Effector memory CD4-positive, alpha-beta T cell (primary cell): ENCODE results near the gene ADSS1.

ENCODE experiments used
- DNase-seq, 3 donors: peaks; one replicate each; pipeline ENCODE4 v3.0.0-alpha.2; 2020
- H3K27ac ChIP-seq: 2 replicates; pipeline ENCODE4 v1.7.0; 2013; ENCODE audit warnings: mild to moderate bottlenecking, low read length, moderate library complexity; ENCODE audit not compliant: insufficient read depth, poor library complexity, severe bottlenecking
- H3K27me3 ChIP-seq: replicated peaks from 2 replicates; pipeline ENCODE4 v1.7.0; 2013; ENCODE audit warnings: mild to moderate bottlenecking, low read length; ENCODE audit not compliant: insufficient read depth, control insufficient read depth, poor library complexity, severe bottlenecking
- H3K36me3 ChIP-seq: 2 replicates; pipeline ENCODE4 v1.7.0; 2013; ENCODE audit warnings: mild to moderate bottlenecking, low read length, moderate library complexity; ENCODE audit not compliant: control insufficient read depth, insufficient read depth
- H3K4me1 ChIP-seq: 2 replicates; pipeline ENCODE4 v1.7.0; 2013; ENCODE audit warnings: low read length, mild to moderate bottlenecking; ENCODE audit not compliant: control insufficient read depth, insufficient read depth, poor library complexity, severe bottlenecking
- H3K4me3 ChIP-seq: 2 replicates; pipeline ENCODE4 v1.7.0; 2013; ENCODE audit warnings: low read length, low read depth, mild to moderate bottlenecking; ENCODE audit not compliant: insufficient read depth, poor library complexity, severe bottlenecking
- H3K9me3 ChIP-seq: 2 replicates; pipeline ENCODE4 v1.7.0; 2013; ENCODE audit warnings: mild to moderate bottlenecking, low read length, moderate library complexity; ENCODE audit not compliant: control insufficient read depth

The ADSS1 gene

GRCh38 chr14:104693482-104694431 is 30.3 kb upstream of the ADSS1 start:
- no peak for DNase-seq
- no peak overlapping the region for H3K27ac ChIP-seq
- no peaks in the 10 kb centered on the region for H3K27me3 ChIP-seq
- no peaks in the 10 kb centered on the region for H3K9me3 ChIP-seq
- H3K36me3 ChIP-seq, result no peaks in the 10 kb centered on the region
- H3K4me1 ChIP-seq, result peaks cover 68% of the 10 kb centered on the region
- H3K4me3 ChIP-seq, result no peak overlapping the region

GRCh38 chr14:104694475-104694950 is 29.5 kb upstream of the ADSS1 start:
- H3K9me3 ChIP-seq, result no peaks in the 10 kb centered on the region
- H3K4me3 ChIP-seq, result peak overlapping the region; percentile 17
- H3K27me3 ChIP-seq, result no peaks in the 10 kb centered on the region
- peak overlapping the region; percentile 75 for H3K27ac ChIP-seq
- DNase-seq, result no peak
- no peaks in the 10 kb centered on the region for H3K36me3 ChIP-seq
- H3K4me1 ChIP-seq, result peaks cover 64% of the 10 kb centered on the region

GRCh38 chr14:104694991-104695659 is 28.9 kb upstream of the ADSS1 start:
- no peaks in the 10 kb centered on the region for H3K36me3 ChIP-seq

GRCh38 chr14:104695660-104696000 is 28.4 kb upstream of the ADSS1 start:
- DNase-seq, result no peak
- Histone ChIP-seq H3K27me3 (no peaks in the 10 kb centered on the region), H3K36me3 (no peaks in the 10 kb centered on the region), H3K27ac (peak overlapping the region; percentile 75), H3K9me3 (no peaks in the 10 kb centered on the region), H3K4me3 (peak overlapping the region; percentile 17), H3K4me1 (peaks cover 58% of the 10 kb centered on the region)

More at GRCh38 chr14:104694991-104695659, 28.9 kb upstream of the ADSS1 start:
- H3K27ac ChIP-seq, result peak overlapping the region; percentile 75
- peak in 1 of 3 donors; percentile 40 for DNase-seq
- H3K27me3 ChIP-seq, result no peaks in the 10 kb centered on the region
- H3K4me3 ChIP-seq, result peak overlapping the region; percentile 17
- H3K9me3 ChIP-seq, result no peaks in the 10 kb centered on the region
- H3K4me1 ChIP-seq, result peaks cover 63% of the 10 kb centered on the region

- peaks cover 47% of the 10 kb centered on the region for H3K4me1 ChIP-seq
- H3K27ac ChIP-seq, result peak overlapping the region; percentile 75
Observed at GRCh38 chr14:104696671-104697316, 27.2 kb upstream of the ADSS1 start.

GRCh38 chr14:104697317-104697703 is 26.7 kb upstream of the ADSS1 start:
- Histone ChIP-seq H3K9me3 (no peaks in the 10 kb centered on the region), H3K4me1 (peaks cover 42% of the 10 kb centered on the region), H3K36me3 (peaks cover 12% of the 10 kb centered on the region), H3K27ac (peak overlapping the region; percentile 21), H3K27me3 (no peaks in the 10 kb centered on the region), H3K4me3 (no peak overlapping the region)
- DNase-seq, result no peak

More at GRCh38 chr14:104696671-104697316, 27.2 kb upstream of the ADSS1 start:
- Histone ChIP-seq H3K27me3 (no peaks in the 10 kb centered on the region), H3K9me3 (no peaks in the 10 kb centered on the region), H3K4me3 (no peak overlapping the region), H3K36me3 (peaks cover 10% of the 10 kb centered on the region)
- DNase-seq, result no peak

GRCh38 chr14:104697892-104698583 is 26.0 kb upstream of the ADSS1 start:
- Histone ChIP-seq H3K27ac (peak overlapping the region; percentile 21), H3K4me1 (peaks cover 34% of the 10 kb centered on the region), H3K4me3 (no peak overlapping the region), H3K27me3 (no peaks in the 10 kb centered on the region), H3K36me3 (peaks cover 18% of the 10 kb centered on the region), H3K9me3 (no peaks in the 10 kb centered on the region)
- DNase-seq, result no peak

GRCh38 chr14:104698688-104699425 is 25.2 kb upstream of the ADSS1 start:
- DNase-seq, result no peak
- Histone ChIP-seq H3K9me3 (no peaks in the 10 kb centered on the region), H3K36me3 (peaks cover 25% of the 10 kb centered on the region), H3K4me1 (peaks cover 26% of the 10 kb centered on the region), H3K27me3 (no peaks in the 10 kb centered on the region), H3K27ac (peak overlapping the region; percentile 4), H3K4me3 (no peak overlapping the region)

- H3K36me3 ChIP-seq, result peaks cover 30% of the 10 kb centered on the region
- DNase-seq, result no peak
- peaks cover 22% of the 10 kb centered on the region for H3K4me1 ChIP-seq
- H3K4me3 ChIP-seq, result no peak overlapping the region
- H3K27me3 ChIP-seq, result no peaks in the 10 kb centered on the region
- no peaks in the 10 kb centered on the region for H3K9me3 ChIP-seq
- no peak overlapping the region for H3K27ac ChIP-seq
Observed at GRCh38 chr14:104699426-104699748, 24.6 kb upstream of the ADSS1 start.
